Measurements from ENCODE around the gene IGFBPL1. TPM values are rescaled to one million over a fixed set of nuclear protein-coding genes. Genes with fewer than 3 reads are reported as not detected.

The IGFBPL1 gene
- total and polyA plus RNA-seq, 4 donors = 0.08 TPM; not detected in 3

Other genes starting within 250 kb of the IGFBPL1 start
- gene ALDH1B1, start 31.8 kb downstream of the IGFBPL1 start, total RNA-seq = 10 to 100 TPM; 18.9 to 57.0 TPM
- 10 to 100 TPM; 48.2 to 73.9 TPM for gene ALDH1B1, start 31.8 kb downstream of the IGFBPL1 start, polyA plus RNA-seq
- under 1 TPM; 0.23 to 0.25 TPM for gene ANKRD18A, start 196.1 kb upstream of the IGFBPL1 start, total RNA-seq
- under 1 TPM in 1 of 2 donors, not detected in 1; 0.05 TPM for gene ANKRD18A, start 196.1 kb upstream of the IGFBPL1 start, polyA plus RNA-seq

Data from liver (tissue), 4 donors.